GM23248 (cell line): Measurements from ENCODE around the gene STX1B.

Experiments used
- EZH2 ChIP-seq: fragments of 200-600 bp; sonication (generic); IDR thresholded peaks from 2 replicates; pipeline ENCODE4 v1.6.1; 2018; ENCODE audit warnings: antibody characterized with exemption, mild to moderate bottlenecking; ENCODE audit not compliant: insufficient read depth, poor library complexity, severe bottlenecking
- EZH2phosphoT487 ChIP-seq: fragments of 200-600 bp; sonication (generic); IDR thresholded peaks from 2 replicates; pipeline ENCODE4 v1.6.1; 2018; ENCODE audit warnings: antibody characterized with exemption, moderate library complexity, mild to moderate bottlenecking, low read depth; ENCODE audit not compliant: insufficient read depth

DNA sequence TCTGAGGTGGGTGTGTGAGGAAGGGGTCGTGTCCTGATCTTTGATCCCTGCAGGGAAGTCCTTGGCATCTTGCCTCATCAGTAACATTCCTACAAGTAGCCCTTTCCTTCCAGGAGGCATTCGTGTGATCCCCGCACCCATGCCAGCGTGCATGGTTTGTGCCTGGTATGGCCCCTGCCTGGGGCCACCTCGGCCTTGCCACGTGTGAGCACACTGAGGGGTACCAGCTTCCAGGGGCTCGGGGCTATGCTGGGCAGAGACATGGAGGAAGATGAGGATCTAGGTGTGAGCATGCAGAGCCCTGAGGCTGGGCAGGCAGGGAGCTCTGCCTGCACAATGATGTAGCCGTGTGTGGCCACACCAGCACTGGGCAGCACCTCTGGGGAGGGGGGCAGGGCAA is 19.4 kb downstream of the STX1B start:
- TF ChIP-seq EZH2, result no peak
- TF ChIP-seq EZH2phosphoT487, result no peak
